ENCODE results near the gene RIN3. TPM values are rescaled to one million over a fixed set of nuclear protein-coding genes. Genes with fewer than 3 reads are reported as not detected.

RIN3 gene
- total and polyA plus RNA-seq, 10 of the 15 experiments (the other 5 are each of a cell fraction or from before 2014, with no cell fraction given) = 0.91 to 23.3 (median 6.3) TPM

GRCh38 chr14:92675421-92675820, 161.8 kb downstream of the RIN3 start:
- H3K4me3 ChIP-seq = peak overlapping the region; percentile 26; the same call in 1 of the 2 replicates
- H3K36me3 ChIP-seq (ENCODE audit: control insufficient read depth in 2 of 2, insufficient read depth in 2 of 2, low read length in 1 of 2) = peaks cover 0 to 9% of the 10 kb centered on the region in 2 experiments; a peak in 2 of 4 replicates
- intact Hi-C loops (cut with micrococcal nuclease; ENCODE audit: unreplicated experiment) = no loop called here
- no peak overlapping the region for H2AFZ ChIP-seq (ENCODE audit: control insufficient read depth, low read depth, low read length)
- ChIA-PET SMC1A (ENCODE audit: uncharacterized antibody, unreplicated experiment) (interaction anchor here (0.9 to 4.3 kb wide), 8 partner anchors 10 to 107 kb away, joined by 3 to 58 read pairs (median 6); no protein-coding TSS in a partner anchor), RAD21 (ENCODE audit: unreplicated experiment) (interaction anchor here (0.6 to 5.3 kb wide), 10 partner anchors 19 to 729 kb away, joined by 3 to 67 read pairs (median 4); no protein-coding TSS in a partner anchor), CTCF (interaction anchor here (0.7 to 3.4 kb wide), 11 partner anchors 12 to 214 kb away, joined by 3 to 29 read pairs (median 4); no protein-coding TSS in a partner anchor), POLR2A (interaction anchor here (0.6 to 1.6 kb wide), 7 partner anchors 9 to 101 kb away, joined by 3 to 7 read pairs (median 4); no protein-coding TSS in a partner anchor)
- H3K27me3 ChIP-seq (replicated peaks in 1 of 2; ENCODE audit: control insufficient read depth in 2 of 2, insufficient read depth in 2 of 2, low read length in 1 of 2) = no peaks in the 10 kb centered on the region
- no peaks in the 10 kb centered on the region; the same call in 2 of the 3 replicates for H3K9me3 ChIP-seq (replicated peaks; ENCODE audit: control insufficient read depth, insufficient read depth, low read length)
- 0 out of 2 replicates have a peak overlapping the region, but pooled peaks have one; percentile 2 for H3K9ac ChIP-seq (ENCODE audit: control insufficient read depth, insufficient read depth, low read length)
- in situ Hi-C loops (cut with MboI) = loop anchor here (25.0 kb wide), 1 partner anchor 538 kb away; no protein-coding TSS in a partner anchor
- FAIRE-seq (no peak), DNase-seq (ENCODE audit: low read depth, low spot score) (no peak), ATAC-seq (no peak)
- H3K79me2 ChIP-seq (ENCODE audit: control insufficient read depth, insufficient read depth, low read length) = no peaks in the 10 kb centered on the region
- H3K27ac ChIP-seq (ENCODE audit: control insufficient read depth, insufficient read depth) = peak overlapping the region; percentile 74
- no TSS peak for BruUV-seq (replicated peaks)
- H3K4me1 ChIP-seq (ENCODE audit: control insufficient read depth, insufficient read depth, low read length) = peaks cover 36% of the 10 kb centered on the region
- peak overlapping the region; percentile 90 for H3K4me2 ChIP-seq (ENCODE audit: control insufficient read depth, insufficient read depth)
- TF ChIP-seq ATF3 (IDR thresholded peaks at IDR 0.05; ENCODE audit: borderline replicate concordance, extremely low read depth, low read depth, low read length) (no peak), SPI1 (IDR thresholded peaks at IDR 0.05; ENCODE audit: borderline replicate concordance, insufficient read depth, low read depth, low read length) (peak; percentile 77), ZNF592 (IDR thresholded peaks at IDR 0.05) (no peak), RUNX3 (IDR thresholded peaks at IDR 0.05; ENCODE audit: low read length) (peak; percentile 28), POU2F2 (IDR thresholded peaks at IDR 0.05; ENCODE audit: borderline replicate concordance, low read depth, low read length) (no peak)
- 35% methylated on average over 6 of the region's 6 CpGs for WGBS (ENCODE audit: insufficient coverage, insufficient replicate concordance, low lambda C conversion rate, missing lambda C conversion rate)
- H4K20me1 ChIP-seq (ENCODE audit: control insufficient read depth, insufficient read depth) = no peaks in the 10 kb centered on the region
